DMS114 treated with DMSO at 0.1 percent for 48 hours (cell line): ENCODE measurements around the gene DNAAF8.
"Not testable (repeated sequence)": the region's sequence is repeated elsewhere in the genome, so short reads cannot be mapped to it uniquely, and the experiment has no call there.

ENCODE experiments used
- DNase-seq: peaks from one replicate; lab custom pipeline; 2025; ENCODE audit not compliant: unreplicated experiment; lab: John Stamatoyannopoulos, UW

The DNAAF8 gene

DNA sequence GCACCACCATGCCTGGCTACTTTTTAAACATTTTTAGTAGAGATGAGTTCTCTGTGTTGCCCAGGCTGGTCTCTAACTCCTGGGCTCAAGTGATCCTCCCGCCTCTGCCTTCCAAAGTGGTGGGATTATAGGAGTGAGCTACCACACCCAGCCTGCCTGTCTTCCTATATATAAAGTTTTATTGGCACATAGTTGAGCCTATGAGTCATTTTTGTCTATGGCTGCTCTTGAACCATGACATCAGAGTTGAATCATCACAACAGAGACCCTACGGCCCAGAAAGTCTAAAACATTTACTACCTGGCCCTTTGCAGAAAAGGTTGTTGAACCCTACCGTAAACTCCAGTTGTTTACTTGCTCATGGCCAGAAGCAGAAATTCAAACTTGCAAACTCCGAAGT, 45.9 kb downstream of the DNAAF8 start:
- DNase-seq, result no peak

- DNase-seq, result no peak
These were observed 49.1 kb downstream of the DNAAF8 start for GRCh38 chr16:4783251-4783950.

GRCh38 chr16:4783951-4784336, 49.6 kb downstream of the DNAAF8 start:
- DNase-seq, result no peak

GRCh38 chr16:4784444-4784987, 50.2 kb downstream of the DNAAF8 start:
- not testable (repeated sequence) for DNase-seq

DNA sequence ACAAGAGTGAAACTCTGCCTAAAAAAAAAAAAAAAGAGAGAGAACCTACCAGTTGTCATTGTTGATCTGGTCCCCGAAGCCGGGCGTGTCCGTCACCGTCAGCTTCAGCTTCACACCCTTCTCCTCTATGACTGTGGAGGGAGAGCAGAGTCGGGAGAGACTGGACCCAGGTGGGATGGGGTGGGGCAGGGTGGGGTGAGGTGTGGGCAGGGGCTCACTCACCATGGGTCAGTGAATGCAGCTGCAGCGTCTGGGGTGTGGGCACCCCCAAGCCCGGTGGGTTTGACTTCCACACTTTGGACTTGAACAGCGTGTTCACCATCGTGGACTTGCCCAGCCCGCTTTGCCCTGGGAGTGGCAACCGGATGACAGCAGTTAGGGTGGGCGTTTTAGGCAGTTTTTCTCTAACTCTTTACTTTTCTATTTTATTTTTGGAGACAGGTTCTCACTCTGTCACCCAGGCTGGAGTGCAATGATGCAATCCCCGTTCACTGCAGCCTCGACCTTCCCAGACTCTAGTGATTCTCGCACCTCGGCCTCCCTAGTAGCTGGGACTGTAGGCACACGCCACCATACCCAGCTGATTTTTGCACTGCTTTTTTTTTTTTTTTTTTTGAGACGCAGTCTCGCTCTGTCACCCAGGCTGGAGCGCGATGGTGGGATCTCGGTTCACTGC, 51.6 kb downstream of the DNAAF8 start:
- DNase-seq, result no peak

DNA sequence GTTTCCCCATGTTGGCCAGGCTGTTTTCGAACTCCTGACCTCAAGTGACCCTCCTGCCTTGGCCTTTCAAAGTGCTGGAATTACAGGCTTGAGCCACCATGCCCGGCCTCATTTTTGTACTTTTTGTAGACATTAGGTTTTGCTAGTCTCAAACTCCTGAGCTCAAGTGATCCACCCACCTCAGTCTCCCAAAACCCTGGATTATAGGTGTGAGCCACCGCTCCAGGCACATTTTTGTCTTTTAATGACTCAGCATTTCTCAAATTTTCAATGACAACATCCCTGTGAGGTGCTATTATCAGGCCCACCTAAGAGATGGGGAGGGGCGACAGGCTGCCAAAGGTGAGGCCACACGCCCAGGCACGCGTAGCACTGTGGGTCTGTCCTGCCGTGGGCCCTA, 52.7 kb downstream of the DNAAF8 start:
- DNase-seq, result no peak

DNA sequence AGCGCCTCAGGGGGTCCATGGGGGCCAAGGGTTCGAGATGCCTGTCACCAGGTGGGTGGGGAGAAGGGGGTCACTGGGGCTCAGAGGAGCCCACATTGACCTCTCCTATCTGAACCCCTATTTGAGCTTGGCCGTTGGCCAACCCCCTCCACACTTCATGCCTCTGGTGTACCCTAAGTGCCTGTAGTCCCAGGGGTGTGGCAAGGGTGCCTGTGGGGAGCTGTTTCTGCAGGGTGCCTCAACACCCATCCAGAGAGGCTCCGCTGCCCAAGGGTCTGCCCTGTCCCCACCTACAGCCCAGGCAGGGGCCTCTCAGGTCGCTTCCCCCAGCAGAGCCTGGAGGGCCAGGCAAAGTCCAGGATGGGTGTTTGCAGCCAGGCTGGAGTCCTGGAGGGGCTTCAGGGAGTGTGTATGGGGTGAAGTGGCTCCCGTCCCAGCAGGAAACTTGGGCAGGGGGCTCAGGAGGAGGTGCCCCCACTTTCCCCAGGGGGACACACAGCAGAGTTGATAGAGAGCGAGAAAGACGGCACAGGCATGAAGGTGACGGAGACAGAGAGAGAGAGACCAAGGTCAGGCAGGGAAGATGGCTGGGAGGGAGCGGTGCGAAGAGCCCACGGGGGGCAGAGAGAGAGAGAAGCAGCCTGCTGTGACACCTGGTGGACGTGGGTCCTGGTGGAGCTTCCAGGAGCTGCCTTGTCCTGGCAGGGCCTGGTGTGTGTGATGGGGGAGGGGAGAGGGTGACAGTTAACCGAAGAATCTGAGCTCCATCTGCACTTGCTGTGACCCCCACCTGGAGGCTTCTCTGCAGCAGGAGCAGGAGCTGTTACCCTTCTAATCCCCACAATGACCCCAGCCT, 53.5 kb downstream of the DNAAF8 start, which contains the start of gene SEPTIN12:
Gene SEPTIN12, minus strand, starts transcription at position 719 of the 856 bp plus-strand sequence. Its CDS starts 700 bp downstream, at position 19.
- no peak for DNase-seq

- no peak for DNase-seq
These were observed 54.2 kb downstream of the DNAAF8 start for GRCh38 chr16:4788489-4788889.

- no peak for DNase-seq
These were observed 54.6 kb downstream of the DNAAF8 start for GRCh38 chr16:4788910-4789309.

DNA sequence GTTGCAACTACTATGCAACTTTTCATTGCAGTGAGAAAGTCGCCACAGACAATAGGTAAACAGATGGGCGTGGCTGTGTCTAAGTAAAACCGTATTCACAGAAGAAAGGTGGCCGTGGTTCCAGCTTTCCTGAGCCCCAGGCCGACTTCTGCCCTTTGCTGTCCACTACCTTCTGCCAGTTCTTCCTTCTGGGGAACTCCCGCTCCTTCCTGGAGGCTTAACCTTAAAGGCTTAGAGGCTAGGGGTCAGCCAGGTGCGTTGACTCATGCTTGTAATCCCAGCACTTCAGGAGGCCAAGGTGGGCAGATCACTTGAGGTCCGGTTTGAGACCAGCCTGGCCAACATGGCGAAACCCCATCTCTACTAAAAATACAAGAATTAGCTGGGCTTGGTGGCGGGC, 55.9 kb downstream of the DNAAF8 start:
- DNase-seq, result no peak

GRCh38 chr16:4790871-4791270, 56.5 kb downstream of the DNAAF8 start:
- no peak for DNase-seq

GRCh38 chr16:4792951-4793513, 58.7 kb downstream of the DNAAF8 start:
- no peak for DNase-seq

- no peak for DNase-seq
These were observed 61.0 kb downstream of the DNAAF8 start, which contains the start of gene SMIM22 for GRCh38 chr16:4795181-4795827. SMIM22 (plus strand) TSS chr16:4795369; CDS start chr16:4795735, 366 bp downstream.

DNA sequence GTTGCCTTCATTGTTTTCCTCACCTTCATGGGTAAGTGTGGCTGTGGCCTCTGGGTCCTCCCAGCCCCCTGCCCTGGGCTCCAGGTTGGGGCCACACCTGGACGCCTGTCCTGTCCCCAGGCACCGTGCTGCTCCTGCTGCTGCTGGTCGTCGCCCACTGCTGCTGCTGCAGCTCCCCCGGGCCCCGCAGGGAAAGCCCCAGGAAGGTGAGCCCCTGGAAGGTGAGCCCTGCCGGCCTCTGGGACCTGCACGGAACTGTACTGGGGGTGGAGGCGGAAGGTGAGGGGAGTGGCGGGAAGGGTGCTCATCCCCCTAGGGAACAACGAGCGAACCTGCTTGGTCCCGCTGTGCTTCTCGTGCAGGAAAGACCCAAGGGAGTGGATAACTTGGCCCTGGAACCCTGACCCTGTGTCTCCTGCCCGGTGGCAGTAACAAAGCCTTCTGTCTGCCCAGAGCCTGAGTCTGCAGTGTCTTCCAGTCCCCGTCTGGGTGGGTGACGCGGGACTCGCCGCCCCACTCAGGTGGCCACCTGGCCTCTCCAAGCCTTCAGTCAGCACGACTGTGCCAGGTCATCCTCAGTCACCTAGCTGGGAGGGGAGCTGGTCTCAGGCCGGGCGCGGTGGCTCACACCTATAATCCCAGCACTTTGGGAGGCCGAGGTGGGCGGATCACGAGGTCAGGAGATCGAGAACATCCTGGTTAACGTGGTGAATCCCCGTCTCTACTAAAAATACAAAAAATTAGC, 61.7 kb downstream of the DNAAF8 start:
- DNase-seq, result no peak

DNA sequence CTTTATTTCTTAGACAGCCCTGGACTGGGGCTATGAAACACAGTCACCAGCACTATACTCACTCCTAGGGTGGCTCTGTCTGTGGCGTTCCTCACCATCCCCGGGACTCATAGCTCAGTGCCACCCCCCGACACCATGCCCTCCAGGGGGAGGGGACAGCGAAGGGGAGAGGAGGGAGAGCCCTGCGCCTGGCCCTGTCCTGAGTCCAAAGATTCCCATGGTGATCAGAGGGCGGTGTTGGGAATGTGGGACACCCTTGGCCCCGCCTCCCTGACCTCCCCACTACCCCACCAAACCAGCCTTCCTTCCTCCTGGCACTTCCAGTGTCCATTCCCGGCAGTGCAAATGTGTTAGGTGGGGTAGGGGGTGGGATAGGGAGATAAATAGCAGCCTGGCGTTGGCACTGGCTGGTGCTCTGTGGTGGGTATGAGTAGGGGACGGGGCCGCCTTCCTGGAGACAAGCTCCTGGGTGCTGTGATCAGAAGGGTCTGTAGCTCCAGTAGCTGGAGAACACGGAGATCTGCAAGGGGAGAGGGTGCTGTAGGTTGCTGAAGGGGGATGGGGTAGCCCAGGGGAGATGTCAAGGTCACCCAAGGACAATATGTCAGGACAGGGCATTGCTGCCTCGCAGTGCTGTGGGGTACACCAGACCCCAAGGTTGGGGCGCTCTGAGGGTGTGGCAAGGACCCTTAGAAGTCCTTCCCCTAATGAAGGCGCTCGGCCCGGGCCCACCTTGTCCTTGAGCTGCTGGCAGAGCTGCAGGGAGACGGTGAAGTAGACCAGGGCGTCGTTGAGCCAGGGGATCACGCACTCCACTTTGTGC, 62.9 kb downstream of the DNAAF8 start:
- DNase-seq, result no peak

DNA sequence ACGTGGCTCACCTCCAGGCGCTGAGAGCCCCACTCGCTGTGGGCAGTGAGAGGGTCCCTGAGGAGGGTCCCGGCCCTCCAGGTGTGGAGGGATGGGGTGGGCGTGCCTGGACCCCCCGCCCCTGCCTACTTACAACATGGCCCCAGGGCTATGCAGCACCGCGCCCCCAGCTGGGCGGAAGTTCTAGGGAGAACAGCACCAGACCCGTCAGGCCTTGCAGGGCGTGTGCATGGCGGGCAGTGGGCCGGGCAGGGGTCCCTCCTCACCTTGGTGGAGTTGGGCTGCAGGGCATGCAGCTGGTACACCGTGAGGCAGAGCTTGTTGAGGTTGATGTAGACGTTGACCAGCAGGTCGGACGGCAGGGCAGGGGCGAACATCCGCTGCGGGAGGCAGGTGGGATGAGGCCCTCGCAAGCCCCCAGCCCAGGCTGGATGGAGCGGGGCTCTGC, 63.5 kb downstream of the DNAAF8 start:
- no peak for DNase-seq

DNA sequence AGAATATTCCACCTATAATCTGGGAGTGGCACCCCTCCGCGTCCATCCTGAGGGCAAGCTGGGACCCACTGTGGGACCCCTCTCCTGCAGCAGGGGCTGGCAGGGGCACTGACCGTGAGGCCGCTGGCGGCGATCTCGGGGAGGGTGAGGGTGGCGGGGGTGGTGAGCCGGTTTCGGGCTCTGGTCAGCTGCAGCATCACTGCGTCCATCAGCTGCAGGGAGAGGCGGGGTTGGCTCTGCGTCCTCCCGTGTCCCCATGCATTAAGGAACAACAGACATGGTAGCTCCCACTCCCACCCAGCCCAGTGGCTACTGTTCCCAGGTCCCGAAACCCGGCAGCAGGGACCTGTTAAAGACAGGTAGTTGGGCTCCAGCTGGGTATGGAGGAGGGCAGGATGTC, 64.1 kb downstream of the DNAAF8 start:
- DNase-seq, result no peak
